GM12875 (cell line): ENCODE results near the gene IL1RAPL2.

Source experiments
- H3K4me3 ChIP-seq: one replicate; pipeline ENCODE4 v1.5.1; 2011; ENCODE audit warnings: low read depth, low read length, control low read depth
- TF ChIP-seq, protein P1 (sequence below): IDR thresholded peaks from 2 replicates; pipeline ENCODE4 v1.5.1; 2011; ENCODE audit warnings: low read depth, mild to moderate bottlenecking, control low read depth, inconsistent platforms, low read length, moderate library complexity, borderline replicate concordance; ENCODE audit not compliant: insufficient read depth

The IL1RAPL2 gene

GRCh38 chrX:105269386-105269785, 703.4 kb downstream of the IL1RAPL2 start:
- no peak overlapping the region for H3K4me3 ChIP-seq
- TF ChIP-seq, protein P1, sequence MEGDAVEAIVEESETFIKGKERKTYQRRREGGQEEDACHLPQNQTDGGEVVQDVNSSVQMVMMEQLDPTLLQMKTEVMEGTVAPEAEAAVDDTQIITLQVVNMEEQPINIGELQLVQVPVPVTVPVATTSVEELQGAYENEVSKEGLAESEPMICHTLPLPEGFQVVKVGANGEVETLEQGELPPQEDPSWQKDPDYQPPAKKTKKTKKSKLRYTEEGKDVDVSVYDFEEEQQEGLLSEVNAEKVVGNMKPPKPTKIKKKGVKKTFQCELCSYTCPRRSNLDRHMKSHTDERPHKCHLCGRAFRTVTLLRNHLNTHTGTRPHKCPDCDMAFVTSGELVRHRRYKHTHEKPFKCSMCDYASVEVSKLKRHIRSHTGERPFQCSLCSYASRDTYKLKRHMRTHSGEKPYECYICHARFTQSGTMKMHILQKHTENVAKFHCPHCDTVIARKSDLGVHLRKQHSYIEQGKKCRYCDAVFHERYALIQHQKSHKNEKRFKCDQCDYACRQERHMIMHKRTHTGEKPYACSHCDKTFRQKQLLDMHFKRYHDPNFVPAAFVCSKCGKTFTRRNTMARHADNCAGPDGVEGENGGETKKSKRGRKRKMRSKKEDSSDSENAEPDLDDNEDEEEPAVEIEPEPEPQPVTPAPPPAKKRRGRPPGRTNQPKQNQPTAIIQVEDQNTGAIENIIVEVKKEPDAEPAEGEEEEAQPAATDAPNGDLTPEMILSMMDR: no peak

DNA sequence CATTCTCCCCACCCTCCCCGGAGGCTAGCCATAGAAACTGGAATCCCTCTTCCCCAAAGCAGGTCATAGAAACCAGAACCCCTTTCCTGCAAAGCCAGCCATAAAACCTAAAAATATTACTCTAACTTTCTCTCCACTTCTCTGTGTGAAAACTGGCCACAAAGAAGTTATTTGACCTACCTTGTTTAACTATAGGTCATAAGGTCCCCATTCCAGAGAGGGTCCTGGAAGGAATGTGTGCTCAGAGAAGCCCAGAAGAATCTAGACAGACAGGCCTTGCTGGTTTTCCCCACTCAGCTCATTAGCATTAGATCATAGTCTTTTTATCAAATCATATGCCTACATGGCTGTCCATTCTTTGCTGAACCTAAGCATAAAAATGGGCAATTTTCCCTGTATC, 707.3 kb downstream of the IL1RAPL2 start:
- TF ChIP-seq, protein P1: no peak
- H3K4me3 ChIP-seq: no peak overlapping the region

DNA sequence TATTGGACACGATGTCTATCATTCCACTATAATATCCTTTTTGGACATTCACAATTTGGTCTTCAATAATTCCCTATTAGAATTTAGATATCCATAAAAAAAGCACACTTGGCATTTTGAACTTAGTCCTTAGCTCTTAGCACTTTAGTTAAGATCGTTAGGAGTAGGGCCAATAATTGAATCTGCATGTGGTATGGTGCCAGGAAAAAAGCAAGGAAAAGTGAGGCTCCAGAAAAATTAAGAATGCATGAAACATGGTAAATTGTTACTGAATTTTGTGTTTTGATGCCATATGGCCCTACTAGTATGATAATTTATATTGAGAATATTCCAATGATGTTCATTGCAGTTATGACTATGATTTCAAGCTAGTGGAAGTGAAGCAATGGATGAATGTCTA, 708.1 kb downstream of the IL1RAPL2 start:
- no peak overlapping the region for H3K4me3 ChIP-seq
- TF ChIP-seq, protein P1: no peak

DNA sequence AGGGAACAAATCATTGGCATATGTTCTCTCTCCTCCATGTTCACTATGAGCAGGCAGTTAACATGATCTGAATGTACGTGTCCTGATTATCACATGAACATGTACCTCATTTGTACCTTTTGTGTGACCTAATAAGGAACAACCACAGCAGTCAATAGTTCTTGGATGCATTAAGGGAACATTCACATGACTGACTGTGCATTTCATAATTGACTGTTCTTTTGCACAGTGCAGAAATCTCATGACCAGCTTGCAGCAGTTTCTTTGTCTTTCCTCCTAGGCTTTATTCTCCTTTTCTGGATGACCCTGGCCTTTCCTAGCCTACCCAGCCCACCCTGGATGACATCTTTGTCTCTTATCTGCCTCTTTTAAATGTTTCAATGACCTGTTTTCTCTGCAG, 711.1 kb downstream of the IL1RAPL2 start:
- H3K4me3 ChIP-seq: no peak overlapping the region
- TF ChIP-seq, protein P1: no peak

GRCh38 chrX:105282077-105282476, 716.1 kb downstream of the IL1RAPL2 start:
- TF ChIP-seq, protein P1: no peak
- no peak overlapping the region for H3K4me3 ChIP-seq

DNA sequence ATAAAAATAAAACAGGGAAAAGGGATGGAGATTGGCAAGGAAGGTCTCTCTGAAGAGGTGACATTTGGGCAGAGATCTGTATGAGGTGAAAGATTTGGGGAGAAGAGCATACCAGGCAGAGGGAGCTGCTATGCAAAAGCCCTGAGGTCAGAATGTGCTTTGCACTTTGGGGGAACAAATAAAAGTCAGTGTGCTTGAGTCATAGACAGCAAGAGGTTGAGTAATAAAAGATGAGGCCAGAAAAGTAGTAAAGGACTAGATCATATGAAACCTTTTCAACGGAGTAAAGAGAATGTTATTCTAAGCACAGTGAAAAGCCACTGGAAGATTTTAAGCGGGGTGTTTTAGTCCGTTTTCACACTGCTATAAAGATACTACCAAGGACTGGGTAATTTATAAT, 731.0 kb downstream of the IL1RAPL2 start:
- no peak overlapping the region for H3K4me3 ChIP-seq
- TF ChIP-seq, protein P1: no peak

DNA sequence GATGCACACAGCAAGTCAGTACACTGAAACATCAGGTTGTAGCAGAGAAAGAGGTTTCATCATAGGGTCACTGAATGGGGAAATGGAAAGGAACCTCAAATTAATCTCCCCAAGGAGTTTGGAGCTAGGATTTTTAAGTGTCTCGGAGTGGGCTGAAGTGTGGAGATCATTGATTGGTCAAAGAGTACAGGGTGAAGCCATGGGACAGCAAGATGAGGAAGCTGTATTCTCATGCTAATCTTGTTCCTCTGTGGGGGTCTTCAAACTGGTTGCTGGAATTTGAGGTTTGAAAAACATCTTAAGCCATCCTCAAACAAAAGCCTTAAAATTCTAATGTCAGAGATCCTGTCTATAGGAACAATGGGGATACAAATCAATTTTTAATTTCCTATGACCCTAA, 733.3 kb downstream of the IL1RAPL2 start:
- H3K4me3 ChIP-seq: no peak overlapping the region
- TF ChIP-seq, protein P1: no peak
